H1 (cell line): Measurements from ENCODE around the gene TPM1. TPM values are rescaled to one million over a fixed set of nuclear protein-coding genes. Genes with fewer than 3 reads are reported as not detected.

Experiments used
- CTCF ChIA-PET: fragments of 300-600 bp; sonication (Branson Sonifier 250); formaldehyde crosslinking; loops from one replicate; lab custom pipeline; 2021; ENCODE audit not compliant: partially characterized antibody; lab: Charles Lee
- POLR2A ChIA-PET: fragments of 300-600 bp; sonication (Branson Sonifier 250); formaldehyde crosslinking; loops from one replicate; lab custom pipeline; 2021; ENCODE audit warnings: inconsistent platforms; ENCODE audit not compliant: partially characterized antibody; lab: Charles Lee
- DNase-seq, 2 experiments: peaks; one replicate each; pipeline versions ENCODE4 v3.0.0 to v3.0.0-alpha.2; 2010 to 2022; ENCODE audit warnings: low spot score in 2 of 2, low read depth in 1 of 2, mixed read lengths in 1 of 2
- FAIRE-seq: peaks from 2 replicates; lab custom pipeline; 2011; peaks lifted over from hg19 to GRCh38; lab: Jason Lieb, UNC
- H2AFZ ChIP-seq: 2 replicates; pipeline ENCODE4 v1.8.1; 2012; ENCODE audit warnings: low read length, inconsistent platforms
- H2AK5ac ChIP-seq: 2 replicates; pipeline ENCODE4 v1.6.1; 2013; ENCODE audit warnings: low read depth, low read length
- H2BK120ac ChIP-seq: replicated peaks from 2 replicates; pipeline ENCODE3; 2013; ENCODE audit warnings: low read depth, low read length, inconsistent platforms
- H2BK12ac ChIP-seq: 2 replicates; pipeline ENCODE4 v1.6.1; 2013; ENCODE audit warnings: low read depth, low read length
- H2BK15ac ChIP-seq: 2 replicates; pipeline ENCODE4 v1.6.1; 2013; ENCODE audit warnings: low read length
- H2BK20ac ChIP-seq: 2 replicates; pipeline ENCODE4 v1.6.1; 2013; ENCODE audit warnings: low read length
- H2BK5ac ChIP-seq: 2 replicates; pipeline ENCODE4 v1.6.1; 2013; ENCODE audit warnings: low read depth, low read length
- H3K14ac ChIP-seq: 2 replicates; pipeline ENCODE4 v1.6.1; 2013; ENCODE audit warnings: inconsistent platforms; ENCODE audit not compliant: insufficient read length
- H3K18ac ChIP-seq: 2 replicates; pipeline ENCODE4 v1.6.1; 2013; ENCODE audit warnings: low read length; ENCODE audit errors: extremely low read depth
- H3K23ac ChIP-seq: 2 replicates; pipeline ENCODE4 v1.6.1; 2013; ENCODE audit warnings: inconsistent platforms; ENCODE audit not compliant: insufficient read length
- H3K23me2 ChIP-seq: 2 replicates; pipeline ENCODE4 v1.6.1; 2013; ENCODE audit warnings: low read depth, low read length
- H3K27ac ChIP-seq: 2 replicates; pipeline ENCODE4 v1.6.1; 2011; ENCODE audit warnings: low read depth, low read length, inconsistent platforms
- H3K27me3 ChIP-seq, 4 experiments: replicated peaks in 1 of 4; 1 replicate in 1 of 4; 2 replicates in 3 of 4; pipeline versions ENCODE4 v1.6.1 to v1.8.1; 2011 to 2013; ENCODE audit warnings: low read length in 3 of 4, mild to moderate bottlenecking in 3 of 4, inconsistent platforms in 2 of 4, mixed read lengths in 2 of 4, moderate library complexity in 1 of 4; ENCODE audit not compliant: control insufficient read depth in 3 of 4, insufficient read depth in 3 of 4; ENCODE audit errors: extremely low read depth in 1 of 4
- H3K36me3 ChIP-seq, 4 experiments: 2 replicates each; pipeline versions ENCODE4 v1.6.1 to v1.8.1; 2011 to 2013; ENCODE audit warnings: mild to moderate bottlenecking in 4 of 4, low read length in 3 of 4, moderate library complexity in 2 of 4, control low read depth in 1 of 4, inconsistent platforms in 1 of 4; ENCODE audit not compliant: insufficient read depth in 4 of 4, control insufficient read depth in 2 of 4
- H3K4ac ChIP-seq: replicated peaks from 2 replicates; pipeline ENCODE3; 2013; ENCODE audit warnings: low read length, low read depth, mixed read lengths, inconsistent platforms; ENCODE audit not compliant: insufficient read length
- H3K4me1 ChIP-seq, 4 experiments: replicated peaks in 1 of 4; 1 replicate in 1 of 4; 2 replicates in 3 of 4; pipeline versions ENCODE4 v1.6.1 to v1.8.1; 2011 to 2013; ENCODE audit warnings: low read length in 3 of 4, inconsistent platforms in 2 of 4, mixed read lengths in 1 of 4; ENCODE audit not compliant: insufficient read depth in 4 of 4, control insufficient read depth in 3 of 4
- H3K4me2 ChIP-seq, 2 experiments: 2 replicates each; pipeline versions ENCODE4 v1.6.1 to v1.8.1; 2011 to 2013; ENCODE audit warnings: low read depth in 2 of 2, low read length in 2 of 2, control low read depth in 1 of 2, inconsistent platforms in 1 of 2, mild to moderate bottlenecking in 1 of 2; ENCODE audit not compliant: insufficient read depth in 1 of 2
- H3K4me3 ChIP-seq, 4 experiments: fragments of 200-600, 300-600 bp in 1 of 4; sonication (generic), shearing (Covaris generic), sonication (Bioruptor Twin) in 1 of 4; 2 replicates each; pipeline versions ENCODE4 v1.5.1 to v1.8.1; 2011 to 2016; ENCODE audit warnings: low read length in 4 of 4, low read depth in 3 of 4, control low read depth in 2 of 4, inconsistent platforms in 2 of 4, mild to moderate bottlenecking in 2 of 4, mixed read lengths in 1 of 4, moderate library complexity in 1 of 4; ENCODE audit not compliant: insufficient read depth in 2 of 4; ENCODE audit errors: extremely low read depth in 1 of 4
- H3K56ac ChIP-seq: replicated peaks from 2 replicates; pipeline ENCODE3; 2013; ENCODE audit warnings: low read depth, mild to moderate bottlenecking, mixed read lengths, low read length, inconsistent platforms; ENCODE audit not compliant: insufficient read length
- H3K79me1 ChIP-seq: 2 replicates; pipeline ENCODE4 v1.6.1; 2013; ENCODE audit warnings: low read depth, low read length, control low read depth
- H3K79me2 ChIP-seq, 2 experiments: 2 replicates each; pipeline versions ENCODE4 v1.6.1 to v1.8.1; 2012 to 2013; ENCODE audit warnings: low read length in 2 of 2, mild to moderate bottlenecking in 2 of 2, inconsistent platforms in 1 of 2; ENCODE audit not compliant: insufficient read depth in 2 of 2, control insufficient read depth in 1 of 2
- H3K9ac ChIP-seq, 4 experiments: replicated peaks in 1 of 4; 1 replicate in 1 of 4; 2 replicates in 3 of 4; pipeline versions ENCODE4 v1.6.1 to v1.8.1; 2011 to 2013; ENCODE audit warnings: low read depth in 3 of 4, low read length in 3 of 4, control low read depth in 2 of 4, mild to moderate bottlenecking in 2 of 4, moderate library complexity in 2 of 4, inconsistent platforms in 1 of 4; ENCODE audit errors: extremely low read depth in 1 of 4
- H3K9me3 ChIP-seq, 2 experiments: 2 replicates each; pipeline versions ENCODE4 v1.6.1 to v1.8.1; 2012 to 2013; ENCODE audit warnings: mild to moderate bottlenecking in 2 of 2, moderate library complexity in 2 of 2, control low read depth in 1 of 2, inconsistent platforms in 1 of 2, low read depth in 1 of 2, low read length in 1 of 2, mixed read lengths in 1 of 2; ENCODE audit not compliant: insufficient read depth in 2 of 2
- H4K20me1 ChIP-seq, 2 experiments: replicated peaks in 1 of 2; 2 replicates each; pipeline versions ENCODE3 to v1.8.1; 2011 to 2013; ENCODE audit warnings: inconsistent platforms in 2 of 2, low read length in 2 of 2, mild to moderate bottlenecking in 1 of 2; ENCODE audit not compliant: insufficient read depth in 2 of 2, control insufficient read depth in 1 of 2
- H4K5ac ChIP-seq: 2 replicates; pipeline ENCODE4 v1.6.1; 2013; ENCODE audit warnings: low read length, low read depth, mixed read lengths, inconsistent platforms; ENCODE audit not compliant: insufficient read length
- H4K8ac ChIP-seq: 2 replicates; pipeline ENCODE4 v1.8.0; 2013; ENCODE audit warnings: mild to moderate bottlenecking, moderate library complexity, low read length, inconsistent platforms; ENCODE audit not compliant: insufficient read depth; ENCODE audit errors: extremely low read depth
- H4K91ac ChIP-seq: replicated peaks from 2 replicates; pipeline ENCODE3; 2013; ENCODE audit warnings: low read length, mixed read lengths, inconsistent platforms; ENCODE audit not compliant: insufficient read length
- NRF1 ChIP-seq: IDR thresholded peaks from 2 replicates; pipeline ENCODE4 v1.6.1; 2011; ENCODE audit warnings: mild to moderate bottlenecking, low read depth, low read length, improper control_type of control experiment
- POLR2A ChIP-seq, 2 experiments: IDR thresholded peaks; 1 replicate in 1 of 2; 2 replicates in 1 of 2; pipeline ENCODE4 v1.6.1; 2011; ENCODE audit warnings: low read depth in 2 of 2, low read length in 2 of 2, mild to moderate bottlenecking in 2 of 2; ENCODE audit errors: control extremely low read depth in 1 of 2
- polyA plus RNA-seq, 7 experiments: library from polyadenylated mRNA; depleted of rRNA in 3 of 7; stranded (reverse) in 5 of 7; unstranded in 2 of 7; fragments of >200 nt in 5 of 7; fragments of 200-250 nt in 2 of 7; gene quantifications; 1 replicate in 5 of 7; 2 replicates in 1 of 7; 4 replicates in 1 of 7; pipeline versions ENCODE4 v1.2.1 to v1.2.3, GENCODE V29; 2011 to 2013; ENCODE audit warnings: missing spikeins in 2 of 7, mixed read lengths in 2 of 7
- total RNA-seq: library from RNA; stranded (reverse); fragmentation: NEBNext Ultra II Directional; extraction: Animal tissue kit (Norgen Biotek cat#: 25700); gene quantifications from 2 replicates; pipeline ENCODE4 v1.2.1, GENCODE V29; 2021

TPM1 gene
- total and polyA plus RNA-seq, 2 of the 8 experiments (the other 6 are each of a cell fraction or from before 2014, with no cell fraction given): 258 to 579 TPM

- no peak overlapping the region for H2BK12ac ChIP-seq
- H4K5ac ChIP-seq: no peak overlapping the region
- no peak overlapping the region for H4K91ac ChIP-seq
- H3K36me3 ChIP-seq: peaks cover 4 to 72% (median 27%) of the 10 kb centered on the region in 4 experiments; a peak in 7 of 8 replicates
- H3K4me3 ChIP-seq: no peak overlapping the region
- H2BK5ac ChIP-seq: no peak overlapping the region
- H3K56ac ChIP-seq: no peak overlapping the region
- H4K20me1 ChIP-seq: peaks cover 0 to 17% of the 10 kb centered on the region in 2 experiments
- no peaks in the 10 kb centered on the region for H3K27me3 ChIP-seq
- peaks cover 5% of the 10 kb centered on the region; the same call in 1 of the 2 replicates for H3K79me1 ChIP-seq
- no peak overlapping the region for H3K4ac ChIP-seq
- POLR2A ChIA-PET: interaction anchor here (1.0 to 30.9 kb wide), 3 partner anchors 14 to 201 kb away, joined by 3 to 635 read pairs (median 3); no protein-coding TSS in a partner anchor
- no peak overlapping the region for H2BK15ac ChIP-seq
- peaks cover 10% of the 10 kb centered on the region; the same call in 1 of the 2 replicates for H3K23me2 ChIP-seq
- peaks cover 6 to 63% of the 10 kb centered on the region in 2 experiments; a peak in 3 of 4 replicates for H3K79me2 ChIP-seq
- H3K9me3 ChIP-seq: no peaks in the 10 kb centered on the region
- no peak for FAIRE-seq
- no peak overlapping the region for H2BK20ac ChIP-seq
- no peak overlapping the region for H3K14ac ChIP-seq
- H3K18ac ChIP-seq: no peak overlapping the region
- H2AFZ ChIP-seq: no peak overlapping the region
- no peak overlapping the region for H3K27ac ChIP-seq
- peaks cover 10 to 24% (median 18%) of the 10 kb centered on the region in 4 experiments for H3K4me1 ChIP-seq
- H4K8ac ChIP-seq: no peak overlapping the region
- no peak overlapping the region for H3K23ac ChIP-seq
- H3K9ac ChIP-seq: no peak overlapping the region
- CTCF ChIA-PET: interaction anchor here (7.1 kb wide), 1 partner anchor 204 kb away, joined by 58 read pairs; no protein-coding TSS in a partner anchor
- DNase-seq: no peak
- TF ChIP-seq POLR2A (IDR thresholded peaks at IDR 0.05; ENCODE audit: control extremely low read depth in 1 of 2, low read depth in 2 of 2, low read length in 2 of 2) (peak in 1 of 2 experiments; percentile 61; a peak in 1 of 3 replicates), NRF1 (no peak)
- H2AK5ac ChIP-seq: no peak overlapping the region
- H3K4me2 ChIP-seq: no peak overlapping the region; a peak in 1 of 4 replicates
- H2BK120ac ChIP-seq: no peak overlapping the region
These were observed 8.2 kb downstream of the TPM1 start for GRCh38 chr15:63050731-63051155.
